K562 (cell line): ENCODE measurements around the gene LDLRAD1. TPM values are rescaled to one million over a fixed set of nuclear protein-coding genes. Genes with fewer than 3 reads are reported as not detected.

Source experiments
- ATAC-seq: fragments of 200-7000 bp; cut with Tn5 transposase; 3 replicates; pipeline ENCODE4 v1.9.1; 2020; ENCODE audit warnings: moderate library complexity
- BruUV-seq: library from RNA; stranded (reverse); fragments of 400-500 nt; replicated peaks from 2 replicates; lab custom pipeline; 2021; lab: Mats Ljungman, UMichigan
- CTCF ChIA-PET: fragments of 300-600 bp; formaldehyde crosslinking; extraction: SDS; loops from one replicate; lab custom pipeline; 2021; ENCODE audit warnings: low intra/inter-chr PET ratio; lab: Yijun Ruan, JAX
- POLR2A ChIA-PET: fragments of 300-600, 350-650 bp; sonication (Branson Sonifier 250); formaldehyde crosslinking; extraction: SDS; loops from one replicate; lab custom pipeline; 2021; ENCODE audit warnings: antibody characterized with exemption, inconsistent platforms; lab: Yijun Ruan, JAX
- DNase-seq, 4 experiments: peaks; one replicate each; pipeline versions ENCODE4 v3.0.0 to v3.0.0-alpha.2; 2011 to 2018; ENCODE audit warnings: low spot score in 3 of 4, mixed read lengths in 3 of 4; ENCODE audit errors: extremely low read depth in 1 of 4
- FAIRE-seq: peaks from 2 replicates; lab custom pipeline; 2011; peaks lifted over from hg19 to GRCh38; lab: Jason Lieb, UNC
- H2AFZ ChIP-seq: 2 replicates; pipeline ENCODE4 v1.6.0; 2011; ENCODE audit warnings: low read depth, low read length, control low read depth, inconsistent platforms
- H3K27ac ChIP-seq: fragments of 200-600 bp; 3 replicates; pipeline ENCODE4 v1.8.0; 2011; ENCODE audit warnings: low read depth, mild to moderate bottlenecking, control low read depth, inconsistent platforms, low read length, moderate library complexity, mixed read lengths; ENCODE audit errors: extremely low read depth
- H3K27me3 ChIP-seq, 2 experiments: fragments of 300-600 bp in 1 of 2; 2 replicates in 1 of 2; 3 replicates in 1 of 2; pipeline versions ENCODE4 v1.6.0 to v1.8.0; 2011; ENCODE audit warnings: inconsistent platforms in 2 of 2, low read length in 2 of 2, mild to moderate bottlenecking in 1 of 2, mixed read lengths in 1 of 2, moderate library complexity in 1 of 2; ENCODE audit not compliant: control insufficient read depth in 2 of 2, insufficient read depth in 2 of 2
- H3K36me3 ChIP-seq: fragments of 300-600 bp; 3 replicates; pipeline ENCODE4 v1.8.0; 2011; ENCODE audit warnings: mild to moderate bottlenecking, low read length, inconsistent platforms; ENCODE audit not compliant: control insufficient read depth, insufficient read depth
- H3K4me1 ChIP-seq, 2 experiments: fragments of 200-600 bp in 1 of 2; replicated peaks in 1 of 2; 2 replicates in 1 of 2; 3 replicates in 1 of 2; pipeline versions ENCODE4 v1.5.1 to v1.8.0; 2011; ENCODE audit warnings: inconsistent platforms in 2 of 2, low read length in 2 of 2, mild to moderate bottlenecking in 1 of 2, mixed read lengths in 1 of 2, moderate library complexity in 1 of 2; ENCODE audit not compliant: control insufficient read depth in 2 of 2, insufficient read depth in 2 of 2
- H3K4me2 ChIP-seq: 2 replicates; pipeline ENCODE4 v1.6.1; 2011; ENCODE audit warnings: low read length, control low read depth, inconsistent platforms, mixed read lengths; ENCODE audit not compliant: insufficient read depth
- H3K4me3 ChIP-seq: fragments of 200-600 bp; sonication (generic), shearing (Covaris generic); 2 replicates; pipeline ENCODE4 v1.5.1; 2016; ENCODE audit warnings: control low read depth, inconsistent platforms
- H3K79me2 ChIP-seq: fragments of 200-600 bp; 3 replicates; pipeline ENCODE4 v1.8.0; 2011; ENCODE audit warnings: low read length, inconsistent platforms; ENCODE audit not compliant: control insufficient read depth, insufficient read depth
- H3K9ac ChIP-seq, 2 experiments: 2 replicates each; pipeline versions ENCODE4 v1.6.0 to v1.6.1; 2011; ENCODE audit warnings: low read depth in 2 of 2, low read length in 2 of 2, control low read depth in 1 of 2, inconsistent platforms in 1 of 2, mild to moderate bottlenecking in 1 of 2, mixed read lengths in 1 of 2; ENCODE audit not compliant: insufficient read depth in 1 of 2
- H3K9me1 ChIP-seq: one replicate; pipeline ENCODE4 v1.6.0; 2011; ENCODE audit warnings: inconsistent platforms, mild to moderate bottlenecking, low read length, moderate library complexity; ENCODE audit not compliant: control insufficient read depth, insufficient read depth
- H3K9me3 ChIP-seq: replicated peaks from 2 replicates; pipeline ENCODE4 v1.5.1; 2011; ENCODE audit warnings: low read depth, low read length, inconsistent platforms; ENCODE audit not compliant: control insufficient read depth, insufficient read depth
- H4K20me1 ChIP-seq: replicated peaks from 2 replicates; pipeline ENCODE4 v1.6.1; 2011; ENCODE audit warnings: low read length, inconsistent platforms, mixed read lengths; ENCODE audit not compliant: control insufficient read depth, insufficient read depth
- BCOR ChIP-seq: fragments of 450-650 bp; IDR thresholded peaks from 2 replicates; pipeline ENCODE4 v1.6.1; 2016
- CHD2 ChIP-seq: IDR thresholded peaks from 2 replicates; pipeline ENCODE4 v1.6.1; 2011; ENCODE audit warnings: low read depth, low read length
- EGR1 ChIP-seq: fragments of 450-650 bp; conservative IDR thresholded peaks from 2 replicates; pipeline ENCODE4 v1.6.1; 2017; ENCODE audit warnings: mild to moderate bottlenecking
- ESRRA ChIP-seq: fragments of 450-650 bp; IDR thresholded peaks from 2 replicates; pipeline ENCODE4 v1.6.1; 2014; ENCODE audit warnings: low read depth, mild to moderate bottlenecking, moderate library complexity, borderline replicate concordance
- MYNN ChIP-seq, 2 experiments: sonication (generic); formaldehyde crosslinking in 1 of 2; IDR thresholded peaks; 2 replicates each; pipeline versions ENCODE4 v1.5.0 to v1.6.1; 2016 to 2020; ENCODE audit warnings: antibody characterized with exemption in 1 of 2, missing genetic modification reagents in 1 of 2
- RBM25 ChIP-seq: fragments of 200-400 bp; formaldehyde crosslinking; IDR thresholded peaks from 2 replicates; pipeline ENCODE4 v1.6.1; 2018; ENCODE audit warnings: low read length, low read depth, moderate library complexity; ENCODE audit not compliant: severe bottlenecking
- ZEB2 ChIP-seq: fragments of 450-650 bp; IDR thresholded peaks from 2 replicates; pipeline ENCODE4 v1.6.1; 2016
- ZNF347 ChIP-seq: fragments of 450-650 bp; formaldehyde crosslinking; IDR thresholded peaks from 2 replicates; pipeline ENCODE4 v1.4.0; 2020; ENCODE audit warnings: low read depth, mild to moderate bottlenecking, moderate library complexity
- ZNF551 ChIP-seq: fragments of 250-450 bp; sonication (Bioruptor Pico); IDR thresholded peaks from 2 replicates; pipeline ENCODE4 v1.5.0; 2021; ENCODE audit warnings: mild to moderate bottlenecking, moderate library complexity
- ZNF561 ChIP-seq: fragments of 450-650 bp; formaldehyde crosslinking; conservative IDR thresholded peaks from 2 replicates; pipeline ENCODE4 v1.4.0; 2020; ENCODE audit warnings: mild to moderate bottlenecking, moderate library complexity
- WGBS: fragments of 100-300 bp; shearing (Covaris generic); methylation state at CpG from one replicate; pipeline ENCODE4 v1.1.6; 2016; ENCODE audit warnings: low coverage, mixed read lengths; ENCODE audit not compliant: insufficient coverage; ENCODE audit errors: missing lambda C conversion rate; 5-methylcytosine and 5-hydroxymethylcytosine counted together
- in situ Hi-C: fragments of 300-500 bp; cut with MboI; formaldehyde crosslinking; loops from 4 replicates; pipeline ENCODE4 v1.15.0; 2018; ENCODE audit warnings: inconsistent platforms, mixed read lengths
- intact Hi-C: fragments of 100-400 bp; cut with micrococcal nuclease; formaldehyde crosslinking; loops from 2 replicates; pipeline ENCODE4 v1.14.2; 2022
- polyA plus RNA-seq, 8 experiments: library from polyadenylated mRNA; depleted of rRNA in 4 of 8; stranded (reverse) in 5 of 8; unstranded in 3 of 8; fragments of >200 nt; fragmentation: Nextera tagmentation in 2 of 8; fragmentation: Illumina TruSeq in 1 of 8; extraction: Ambion mirVana in 2 of 8; extraction: Trizol in 1 of 8; gene quantifications; 2 replicates each; pipeline versions ENCODE4 v1.2.1 to v1.2.3, GENCODE V29; 2011 to 2014; ENCODE audit warnings: inconsistent platforms in 1 of 8, missing spikeins in 1 of 8
- total RNA-seq, 7 experiments: library from RNA; depleted of rRNA in 6 of 7; stranded (reverse); fragments of >200 nt in 6 of 7; fragmentation: Illumina TruSeq in 2 of 7; extraction: Trizol in 2 of 7; gene quantifications; 2 replicates each; pipeline versions ENCODE4 v1.2.1 to v1.2.3, GENCODE V29; 2011 to 2021; ENCODE audit warnings: low replicate concordance in 1 of 7
- TF ChIP-seq, protein P1 (sequence below): fragments of 450-650 bp; formaldehyde crosslinking; IDR thresholded peaks from 2 replicates; pipeline ENCODE4 v1.4.0; 2020; ENCODE audit warnings: mild to moderate bottlenecking, moderate library complexity
- TF ChIP-seq, protein P2 (sequence below), 2 experiments: fragments of 450-650 bp in 1 of 2; sonication (generic) in 1 of 2; formaldehyde crosslinking in 1 of 2; IDR thresholded peaks in 1 of 2; conservative IDR thresholded peaks in 1 of 2; 2 replicates each; pipeline versions ENCODE4 v1.6.1 to v1.8.1; 2016 to 2023; ENCODE audit warnings: mild to moderate bottlenecking in 2 of 2, moderate library complexity in 2 of 2, inconsistent platforms in 1 of 2, missing genetic modification reagents in 1 of 2
- TF ChIP-seq, protein P3 (sequence below), 2 experiments: IDR thresholded peaks in 1 of 2; conservative IDR thresholded peaks in 1 of 2; 2 replicates each; pipeline ENCODE4 v1.6.1; 2016; ENCODE audit warnings: low read depth in 2 of 2, mild to moderate bottlenecking in 1 of 2, missing compliant biosample characterization in 1 of 2, missing genetic modification characterization in 1 of 2, moderate library complexity in 1 of 2
- TF ChIP-seq, protein P4 (sequence below): fragments of 250-450 bp; sonication (Bioruptor Pico); IDR thresholded peaks from 2 replicates; pipeline ENCODE4 v1.4.0; 2020; ENCODE audit warnings: mild to moderate bottlenecking, moderate library complexity

Gene LDLRAD1
- total and polyA plus RNA-seq, 9 of the 15 experiments (the other 6 are each of a cell fraction or from before 2014, with no cell fraction given): not detected

DNA sequence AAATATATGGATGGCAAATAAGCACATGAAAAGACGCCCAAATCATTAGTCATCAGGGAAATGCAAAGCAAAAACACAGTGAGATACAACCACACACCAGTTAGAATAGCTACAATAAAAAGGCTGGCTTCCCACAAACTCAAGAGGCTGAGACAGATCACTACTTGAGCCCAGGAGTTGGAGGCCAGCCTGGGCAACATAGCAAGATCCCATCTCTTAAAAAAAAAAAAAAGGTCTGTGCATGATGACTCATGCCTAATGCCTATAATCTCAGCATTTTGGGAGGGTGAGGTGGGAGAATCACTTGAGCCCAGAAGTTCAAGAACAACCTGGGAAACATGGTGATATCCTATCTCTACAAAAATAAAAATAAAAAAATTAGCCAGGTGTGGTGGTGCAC, 19.8 kb downstream of the LDLRAD1 start:
- intact Hi-C loops (no loop called here), in situ Hi-C loops (no loop called here)
- Histone ChIP-seq H3K4me2 (no peak overlapping the region), H2AFZ (no peak overlapping the region), H3K36me3 (no peaks in the 10 kb centered on the region), H3K9me1 (no peaks in the 10 kb centered on the region), H3K9ac (no peak overlapping the region), H3K4me3 (no peak overlapping the region), H3K4me1 (no peaks in the 10 kb centered on the region), H3K27me3 (peaks cover 17 to 22% of the 10 kb centered on the region in 2 experiments; a peak in 4 of 5 replicates), H3K9me3 (peaks cover under 1% of the 10 kb centered on the region; the same call in 1 of the 2 replicates), H3K79me2 (no peaks in the 10 kb centered on the region), H4K20me1 (no peaks in the 10 kb centered on the region), H3K27ac (no peak overlapping the region)
- CTCF ChIA-PET: no interaction called here
- WGBS: 25% methylated on average over 1 of the region's 1 CpG
- no peak for FAIRE-seq
- POLR2A ChIA-PET: interaction anchor here (0.6 to 0.8 kb wide), 3 partner anchors 232 to 310 kb away, joined by 3 to 4 read pairs (median 3); no protein-coding TSS in a partner anchor
- ATAC-seq: no peak
- DNase-seq: no peak
- BruUV-seq: no TSS peak
- TF ChIP-seq, protein P1, sequence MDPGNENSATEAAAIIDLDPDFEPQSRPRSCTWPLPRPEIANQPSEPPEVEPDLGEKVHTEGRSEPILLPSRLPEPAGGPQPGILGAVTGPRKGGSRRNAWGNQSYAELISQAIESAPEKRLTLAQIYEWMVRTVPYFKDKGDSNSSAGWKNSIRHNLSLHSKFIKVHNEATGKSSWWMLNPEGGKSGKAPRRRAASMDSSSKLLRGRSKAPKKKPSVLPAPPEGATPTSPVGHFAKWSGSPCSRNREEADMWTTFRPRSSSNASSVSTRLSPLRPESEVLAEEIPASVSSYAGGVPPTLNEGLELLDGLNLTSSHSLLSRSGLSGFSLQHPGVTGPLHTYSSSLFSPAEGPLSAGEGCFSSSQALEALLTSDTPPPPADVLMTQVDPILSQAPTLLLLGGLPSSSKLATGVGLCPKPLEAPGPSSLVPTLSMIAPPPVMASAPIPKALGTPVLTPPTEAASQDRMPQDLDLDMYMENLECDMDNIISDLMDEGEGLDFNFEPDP (CRISPR knock-in tag): no peak
- TF ChIP-seq ESRRA (no peak), CHD2 (no peak), EGR1 (no peak), ZNF347 (no peak), ZNF561 (CRISPR knock-in tag) (no peak), RBM25 (peak; percentile 31), BCOR (peak; percentile 36; the same call in 1 of the 2 replicates), ZNF551 (no peak), ZEB2 (no peak), MYNN (IDR thresholded peaks at IDR 0.05) (no peak), MYNN (CRISPR knock-in tag; IDR thresholded peaks at IDR 0.05) (no peak)
- TF ChIP-seq, protein P2, sequence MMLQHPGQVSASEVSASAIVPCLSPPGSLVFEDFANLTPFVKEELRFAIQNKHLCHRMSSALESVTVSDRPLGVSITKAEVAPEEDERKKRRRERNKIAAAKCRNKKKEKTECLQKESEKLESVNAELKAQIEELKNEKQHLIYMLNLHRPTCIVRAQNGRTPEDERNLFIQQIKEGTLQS (IDR thresholded peaks at IDR 0.05): peak; percentile 54; the same call in 1 of the 2 replicates
- TF ChIP-seq, protein P2 (CRISPR knock-in tag; conservative IDR thresholded peaks at IDR 0.05): no peak
- TF ChIP-seq, protein P3, sequence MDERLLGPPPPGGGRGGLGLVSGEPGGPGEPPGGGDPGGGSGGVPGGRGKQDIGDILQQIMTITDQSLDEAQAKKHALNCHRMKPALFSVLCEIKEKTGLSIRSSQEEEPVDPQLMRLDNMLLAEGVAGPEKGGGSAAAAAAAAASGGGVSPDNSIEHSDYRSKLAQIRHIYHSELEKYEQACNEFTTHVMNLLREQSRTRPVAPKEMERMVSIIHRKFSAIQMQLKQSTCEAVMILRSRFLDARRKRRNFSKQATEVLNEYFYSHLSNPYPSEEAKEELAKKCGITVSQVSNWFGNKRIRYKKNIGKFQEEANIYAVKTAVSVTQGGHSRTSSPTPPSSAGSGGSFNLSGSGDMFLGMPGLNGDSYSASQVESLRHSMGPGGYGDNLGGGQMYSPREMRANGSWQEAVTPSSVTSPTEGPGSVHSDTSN (CRISPR knock-in tag; IDR thresholded peaks at IDR 0.05; ENCODE audit: low read depth): no peak
- TF ChIP-seq, protein P3 (tag; conservative IDR thresholded peaks at IDR 0.05; ENCODE audit: low read depth): no peak
- TF ChIP-seq, protein P4, sequence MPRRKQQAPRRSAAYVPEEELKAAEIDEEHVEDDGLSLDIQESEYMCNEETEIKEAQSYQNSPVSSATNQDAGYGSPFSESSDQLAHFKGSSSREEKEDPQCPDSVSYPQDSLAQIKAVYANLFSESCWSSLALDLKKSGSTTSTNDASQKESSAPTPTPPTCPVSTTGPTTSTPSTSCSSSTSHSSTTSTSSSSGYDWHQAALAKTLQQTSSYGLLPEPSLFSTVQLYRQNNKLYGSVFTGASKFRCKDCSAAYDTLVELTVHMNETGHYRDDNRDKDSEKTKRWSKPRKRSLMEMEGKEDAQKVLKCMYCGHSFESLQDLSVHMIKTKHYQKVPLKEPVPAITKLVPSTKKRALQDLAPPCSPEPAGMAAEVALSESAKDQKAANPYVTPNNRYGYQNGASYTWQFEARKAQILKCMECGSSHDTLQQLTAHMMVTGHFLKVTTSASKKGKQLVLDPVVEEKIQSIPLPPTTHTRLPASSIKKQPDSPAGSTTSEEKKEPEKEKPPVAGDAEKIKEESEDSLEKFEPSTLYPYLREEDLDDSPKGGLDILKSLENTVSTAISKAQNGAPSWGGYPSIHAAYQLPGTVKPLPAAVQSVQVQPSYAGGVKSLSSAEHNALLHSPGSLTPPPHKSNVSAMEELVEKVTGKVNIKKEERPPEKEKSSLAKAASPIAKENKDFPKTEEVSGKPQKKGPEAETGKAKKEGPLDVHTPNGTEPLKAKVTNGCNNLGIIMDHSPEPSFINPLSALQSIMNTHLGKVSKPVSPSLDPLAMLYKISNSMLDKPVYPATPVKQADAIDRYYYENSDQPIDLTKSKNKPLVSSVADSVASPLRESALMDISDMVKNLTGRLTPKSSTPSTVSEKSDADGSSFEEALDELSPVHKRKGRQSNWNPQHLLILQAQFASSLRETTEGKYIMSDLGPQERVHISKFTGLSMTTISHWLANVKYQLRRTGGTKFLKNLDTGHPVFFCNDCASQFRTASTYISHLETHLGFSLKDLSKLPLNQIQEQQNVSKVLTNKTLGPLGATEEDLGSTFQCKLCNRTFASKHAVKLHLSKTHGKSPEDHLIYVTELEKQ (CRISPR knock-in tag): no peak
